HG03159 (cell line): ENCODE results near the gene GNG11.
A peak's percentile ranks its signal among the peaks of the same experiment; 100 is the strongest.

Experiments
- ATAC-seq: cut with Tn5 transposase; IDR thresholded peaks from one replicate; pipeline ENCODE4 v1.9.1; 2021; ENCODE audit warnings: mild to moderate bottlenecking, moderate library complexity; ENCODE audit not compliant: unreplicated experiment

GNG11 gene

DNA sequence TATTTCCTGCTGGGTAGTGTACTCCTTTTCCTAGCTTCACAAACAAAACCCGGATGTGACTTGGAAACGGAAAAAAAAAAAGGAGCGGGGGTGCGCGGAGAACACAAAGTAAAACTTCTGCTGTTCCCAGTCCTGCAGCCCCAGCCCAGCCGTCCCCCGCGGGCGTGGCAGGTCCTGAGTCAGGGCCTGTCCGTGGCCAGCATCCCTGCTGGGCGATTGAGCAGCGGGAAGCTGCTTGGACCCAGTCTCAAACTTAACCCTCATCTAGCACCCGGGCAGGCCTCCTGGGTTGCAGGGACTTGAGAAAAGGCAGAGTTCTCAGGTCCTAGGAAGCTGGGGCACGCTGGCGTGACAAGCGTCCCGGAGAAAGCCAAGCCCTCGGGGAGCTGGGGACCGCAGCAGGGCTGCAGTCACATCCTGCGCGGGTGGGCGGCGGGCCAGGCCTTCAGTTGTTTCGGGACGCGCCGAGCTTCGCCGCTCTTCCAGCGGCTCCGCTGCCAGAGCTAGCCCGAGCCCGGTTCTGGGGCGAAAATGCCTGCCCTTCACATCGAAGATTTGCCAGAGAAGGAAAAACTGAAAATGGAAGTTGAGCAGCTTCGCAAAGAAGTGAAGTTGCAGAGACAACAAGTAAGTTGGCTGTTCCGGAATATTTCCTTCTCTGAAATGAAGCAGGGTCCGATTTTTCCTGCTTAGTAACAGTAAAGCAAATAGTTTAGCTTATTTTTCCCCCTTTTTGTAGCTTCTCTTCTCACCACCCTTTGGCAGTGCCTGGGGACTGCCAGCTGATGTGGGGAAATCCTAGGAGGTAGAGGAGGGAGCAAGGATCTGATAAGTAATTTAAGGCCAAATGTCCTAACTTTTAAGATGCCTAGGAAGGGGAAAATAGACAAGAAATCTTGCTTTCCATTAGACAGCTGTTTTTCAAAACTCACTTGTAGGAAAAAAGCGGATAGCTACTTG lies at the start of gene GNG11:
Gene GNG11, plus strand, starts transcription at position 129 of the 960 bp plus-strand sequence. Its CDS starts 403 bp downstream, at position 532.
- ATAC-seq, result peak; percentile 85

DNA sequence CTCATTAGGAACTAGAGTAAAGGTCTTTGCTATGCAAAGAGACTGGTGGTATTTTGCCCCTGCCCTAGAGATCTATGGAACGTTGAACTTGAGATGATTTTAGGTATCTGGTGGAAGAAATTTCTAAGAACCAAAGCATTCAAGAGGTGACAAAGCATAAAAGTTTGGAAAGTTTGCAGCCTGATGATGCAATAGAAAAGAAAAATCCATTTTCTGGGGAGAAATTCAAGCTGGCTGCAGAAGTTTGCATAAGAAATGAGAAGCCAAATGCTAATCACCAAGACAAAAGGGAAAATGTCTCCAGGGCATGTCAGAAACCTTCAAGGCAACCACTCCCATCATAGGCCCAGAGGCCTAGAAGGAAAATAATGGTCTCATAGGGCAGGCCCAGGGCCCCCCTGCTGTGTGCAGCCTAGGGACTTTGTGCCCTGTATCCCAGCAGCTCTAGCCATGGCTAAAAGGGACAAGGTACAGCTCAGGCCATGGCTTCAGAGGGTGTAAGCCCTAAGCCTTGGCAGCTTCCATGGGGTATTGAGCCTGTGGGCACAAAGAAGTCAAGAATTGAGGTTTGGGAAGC lies 47.4 kb upstream of the GNG11 start:
- no peak for ATAC-seq

DNA sequence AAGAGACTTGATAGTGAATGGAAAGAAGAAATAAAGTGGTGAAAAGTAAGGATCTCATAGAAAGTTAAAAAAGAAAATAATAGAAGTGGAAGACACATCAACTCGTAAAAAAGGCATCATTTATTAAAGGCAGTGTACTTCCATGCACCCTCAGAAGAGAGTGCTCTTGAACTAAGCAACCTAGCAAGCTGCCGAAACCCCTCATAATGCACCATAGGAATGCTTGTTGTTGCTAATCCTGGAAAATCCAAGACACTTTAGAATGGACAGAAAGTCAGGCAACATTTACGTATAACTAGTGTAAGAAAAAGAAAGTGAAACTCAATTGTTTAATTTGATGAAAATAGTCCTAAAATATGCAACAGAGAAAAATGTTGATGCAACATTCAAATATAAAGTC lies 43.8 kb upstream of the GNG11 start:
- ATAC-seq, result no peak

DNA sequence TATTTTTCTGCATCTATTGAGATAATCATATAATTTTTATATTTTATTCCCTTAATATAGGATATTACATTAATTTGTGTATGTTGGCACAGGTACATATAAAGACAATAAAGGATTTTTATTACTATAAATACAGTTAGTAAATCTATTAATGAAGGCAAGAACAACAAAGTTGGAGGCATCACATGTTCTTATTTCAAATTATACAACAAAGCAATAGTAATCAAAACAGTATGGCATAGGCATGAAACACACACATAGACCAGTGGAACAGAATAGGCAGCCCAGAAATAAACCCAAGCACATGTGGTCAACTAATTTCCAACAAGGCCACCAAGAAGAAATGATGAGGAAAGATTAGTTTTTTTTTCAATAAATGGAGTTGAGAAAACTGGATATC lies 42.2 kb upstream of the GNG11 start:
- ATAC-seq, result no peak

DNA sequence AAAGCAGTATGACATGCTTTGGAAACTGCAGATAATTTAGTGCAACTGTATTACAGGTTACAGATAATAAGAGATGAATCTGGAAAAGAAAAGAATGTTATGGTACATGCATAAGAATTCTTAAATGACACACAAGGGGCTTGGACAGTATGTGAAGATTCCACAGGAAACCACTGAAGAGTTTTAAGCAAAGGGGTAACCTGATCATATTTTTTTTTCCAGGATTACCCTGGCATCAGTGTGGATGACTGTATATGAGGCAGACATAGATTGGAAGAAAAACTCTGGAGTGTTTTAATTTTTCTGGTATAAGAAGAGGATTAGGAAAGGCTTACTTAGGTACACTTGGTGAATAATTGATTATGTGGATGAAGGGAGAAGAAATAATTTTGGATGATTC lies 39.1 kb upstream of the GNG11 start:
- no peak for ATAC-seq

DNA sequence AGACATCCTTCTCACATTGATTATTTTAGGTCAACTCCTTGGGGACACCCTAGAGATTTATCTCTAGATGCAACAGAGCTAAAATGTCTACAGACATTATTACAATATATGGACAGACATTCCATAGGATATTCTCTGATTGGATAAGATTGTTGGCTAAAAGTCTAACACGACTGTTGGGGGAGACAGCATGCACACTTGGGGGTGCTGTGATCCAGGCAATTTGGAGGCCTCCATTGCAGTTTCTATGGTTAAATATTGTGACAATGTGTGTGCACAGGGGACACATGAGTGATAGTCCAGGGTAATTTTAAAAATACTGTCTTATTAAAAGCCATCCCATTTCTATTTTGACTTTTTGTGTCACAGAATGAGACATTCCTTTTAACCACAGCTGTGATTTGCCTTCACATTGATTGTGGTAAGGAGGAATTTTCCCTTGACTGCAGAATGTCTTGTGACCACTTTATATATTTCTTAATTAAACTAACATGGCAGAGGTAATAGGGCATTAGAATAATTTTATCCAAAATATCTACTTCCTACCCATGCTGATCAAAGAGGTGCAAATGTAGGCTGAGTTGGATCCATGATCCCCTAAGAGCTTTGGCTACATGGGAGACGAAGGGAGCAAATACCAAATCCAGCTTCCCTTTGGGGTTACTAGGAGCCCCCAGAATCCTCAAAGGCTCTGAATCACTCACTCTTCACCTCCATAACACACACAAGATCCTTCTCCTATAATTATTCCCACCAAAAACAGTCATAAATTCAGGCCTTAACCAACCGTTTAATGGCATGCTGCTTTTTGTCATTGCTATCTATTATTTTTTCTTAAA lies 38.2 kb upstream of the GNG11 start:
- ATAC-seq, result no peak

DNA sequence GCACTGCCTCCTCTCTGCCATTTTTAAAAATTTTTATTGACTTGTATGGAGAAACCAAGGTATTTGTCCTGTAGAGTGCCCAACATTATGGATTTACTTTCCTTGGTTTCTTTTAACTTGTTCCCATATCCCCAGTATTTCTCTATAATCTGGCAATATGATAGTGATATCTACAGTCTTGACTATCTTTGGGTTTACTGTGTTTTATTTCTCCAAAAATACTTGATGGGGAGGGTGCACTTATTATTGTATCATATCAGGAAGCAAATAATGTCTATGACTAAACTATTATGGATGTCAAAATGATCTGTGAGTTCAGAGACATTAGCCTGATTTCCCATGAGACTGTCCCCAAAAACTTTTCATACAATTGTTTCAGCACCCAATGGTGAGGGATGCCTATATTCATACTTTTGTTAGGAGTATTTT lies 37.6 kb upstream of the GNG11 start:
- no peak for ATAC-seq

DNA sequence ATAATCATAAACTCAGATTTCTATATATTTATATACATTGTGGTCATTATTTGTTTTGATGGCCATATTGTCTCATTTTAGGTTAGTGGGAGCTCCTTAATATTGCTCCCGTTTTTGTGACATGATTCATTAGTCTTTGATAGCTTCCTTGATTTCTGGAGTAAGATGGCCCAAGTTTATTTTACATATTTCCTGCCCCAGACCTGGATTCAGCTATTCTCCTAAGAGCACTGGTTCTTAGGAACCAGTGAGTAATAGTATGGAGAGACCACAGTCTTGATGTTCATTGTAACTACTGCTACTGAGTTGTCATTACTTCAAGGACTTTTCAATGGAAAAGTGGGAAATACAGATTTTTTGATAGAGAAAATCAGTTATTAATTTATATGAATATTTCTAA lies 37.0 kb upstream of the GNG11 start:
- no peak for ATAC-seq

DNA sequence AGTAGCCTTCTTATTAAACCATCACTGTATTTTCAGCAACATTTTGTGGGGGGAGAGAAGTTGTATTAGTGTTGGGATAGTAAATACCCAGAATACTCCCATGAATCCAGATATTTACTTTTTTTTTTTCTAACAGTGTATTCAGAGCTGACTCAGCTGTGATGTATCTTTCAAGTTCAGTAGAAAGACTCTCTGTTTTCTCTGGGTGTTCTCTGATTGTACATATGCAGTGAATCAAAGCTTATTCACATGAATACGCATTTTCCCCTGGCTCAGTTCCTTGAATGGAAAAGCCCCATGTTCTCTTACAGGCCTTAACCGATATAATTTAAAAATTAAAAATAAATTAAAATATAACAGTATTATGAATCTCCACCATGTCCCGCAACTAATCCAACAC lies 32.3 kb upstream of the GNG11 start:
- no peak for ATAC-seq

DNA sequence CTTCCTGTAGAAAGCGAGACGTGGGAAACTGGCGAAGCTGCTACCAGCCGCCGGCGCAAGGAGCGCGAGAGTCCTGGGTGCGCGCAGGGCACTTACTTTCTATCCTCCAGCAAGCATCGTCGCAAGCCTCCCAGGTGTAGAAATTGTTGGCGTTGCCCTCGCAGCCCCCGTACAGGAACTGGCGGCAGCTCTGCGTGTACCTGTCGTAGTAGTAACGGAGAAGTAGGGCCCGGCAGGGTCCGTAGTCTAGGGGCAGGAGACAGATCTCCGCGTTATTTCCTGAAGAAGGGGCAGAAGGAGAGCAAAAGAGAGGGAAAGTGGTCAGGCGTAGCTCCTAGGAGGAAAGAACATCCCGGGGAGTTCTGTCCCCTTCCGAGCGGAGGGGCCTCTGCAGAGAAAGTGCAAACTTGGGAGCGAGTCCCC lies 31.5 kb upstream of the GNG11 start:
- peak; percentile 70 for ATAC-seq

DNA sequence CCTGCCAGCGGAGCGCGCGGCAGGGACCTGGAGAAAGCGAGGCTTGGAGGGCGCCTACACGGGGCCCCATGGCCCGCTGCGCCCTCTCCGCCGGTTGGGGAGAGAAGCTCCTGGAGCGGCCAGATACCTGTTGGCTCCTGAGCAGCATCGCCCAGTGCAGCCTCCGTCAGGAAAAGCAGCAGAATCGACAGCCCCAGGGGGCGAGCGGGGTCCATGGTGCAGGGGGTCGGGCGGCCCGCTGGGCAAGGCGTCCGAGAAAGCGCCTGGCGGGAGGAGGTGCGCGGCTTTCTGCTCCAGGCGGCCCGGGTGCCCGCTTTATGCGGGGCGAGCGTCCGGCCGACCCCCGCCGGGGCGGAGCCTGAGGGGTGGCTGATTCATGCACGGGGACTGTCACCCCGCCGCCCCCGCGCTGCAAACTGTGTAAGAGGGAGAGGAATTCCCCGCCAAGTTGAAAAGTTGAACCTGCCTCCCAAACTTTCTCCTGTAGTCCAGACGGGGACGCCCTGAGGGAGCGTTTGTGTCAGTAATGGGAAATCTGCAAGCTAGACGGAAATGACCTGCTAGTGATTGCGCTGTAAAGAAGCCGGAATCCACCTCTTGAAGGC lies 31.0 kb upstream of the GNG11 start, which contains the start of gene TFPI2:
Gene TFPI2, minus strand, starts transcription at position 290 of the 605 bp plus-strand sequence. Its CDS starts 75 bp downstream, at position 215.
- ATAC-seq, result peak; percentile 56

DNA sequence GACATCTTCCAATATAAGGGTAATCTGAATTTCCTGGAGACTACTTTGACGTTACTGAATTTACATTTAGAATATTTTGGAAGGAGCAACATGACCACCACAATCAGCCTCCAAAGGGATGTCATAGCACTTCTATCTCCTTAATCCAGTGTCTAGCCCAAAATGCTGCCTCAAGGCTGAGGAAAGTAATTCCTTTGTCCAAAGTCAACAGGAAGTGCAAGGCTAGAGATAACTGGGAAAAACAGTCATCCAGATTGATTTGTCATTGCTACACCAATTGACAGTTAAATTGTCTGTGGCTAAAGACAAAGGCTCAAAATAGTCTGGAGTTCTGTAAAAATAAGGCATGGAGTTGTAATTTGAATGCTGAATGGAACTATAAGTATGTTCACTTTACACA lies 27.1 kb upstream of the GNG11 start:
- ATAC-seq, result no peak

DNA sequence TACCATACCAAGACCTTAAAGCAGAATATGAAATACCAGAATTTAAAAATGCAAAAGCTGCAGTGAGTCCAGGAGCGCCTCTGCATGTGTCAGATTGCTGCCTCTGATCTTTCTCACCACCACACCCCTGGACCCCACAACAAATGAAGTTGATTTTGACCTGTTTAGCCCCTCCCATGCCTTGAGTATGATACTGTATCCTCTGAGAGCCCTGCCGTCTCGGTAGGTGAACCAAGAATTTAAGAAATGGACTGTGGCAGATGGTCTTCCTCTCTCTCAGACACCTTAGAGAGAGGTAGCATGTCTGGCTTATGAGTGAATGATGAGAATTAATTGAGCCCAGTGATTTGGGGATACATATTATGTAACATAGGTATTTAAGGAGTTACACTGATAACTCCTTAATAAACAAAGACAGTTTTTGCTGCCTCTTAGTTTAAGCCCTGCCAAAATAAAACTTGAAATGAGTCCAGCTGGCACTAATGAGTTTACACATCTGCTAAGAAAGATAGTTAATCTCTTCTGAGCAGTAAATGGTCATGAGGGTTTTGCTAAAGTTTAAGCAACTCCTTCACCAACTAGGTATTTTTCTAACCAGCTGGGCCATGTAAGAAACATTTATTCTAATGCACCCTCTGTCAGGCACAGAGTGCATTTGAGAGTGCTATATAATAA lies 26.4 kb upstream of the GNG11 start:
- no peak for ATAC-seq

DNA sequence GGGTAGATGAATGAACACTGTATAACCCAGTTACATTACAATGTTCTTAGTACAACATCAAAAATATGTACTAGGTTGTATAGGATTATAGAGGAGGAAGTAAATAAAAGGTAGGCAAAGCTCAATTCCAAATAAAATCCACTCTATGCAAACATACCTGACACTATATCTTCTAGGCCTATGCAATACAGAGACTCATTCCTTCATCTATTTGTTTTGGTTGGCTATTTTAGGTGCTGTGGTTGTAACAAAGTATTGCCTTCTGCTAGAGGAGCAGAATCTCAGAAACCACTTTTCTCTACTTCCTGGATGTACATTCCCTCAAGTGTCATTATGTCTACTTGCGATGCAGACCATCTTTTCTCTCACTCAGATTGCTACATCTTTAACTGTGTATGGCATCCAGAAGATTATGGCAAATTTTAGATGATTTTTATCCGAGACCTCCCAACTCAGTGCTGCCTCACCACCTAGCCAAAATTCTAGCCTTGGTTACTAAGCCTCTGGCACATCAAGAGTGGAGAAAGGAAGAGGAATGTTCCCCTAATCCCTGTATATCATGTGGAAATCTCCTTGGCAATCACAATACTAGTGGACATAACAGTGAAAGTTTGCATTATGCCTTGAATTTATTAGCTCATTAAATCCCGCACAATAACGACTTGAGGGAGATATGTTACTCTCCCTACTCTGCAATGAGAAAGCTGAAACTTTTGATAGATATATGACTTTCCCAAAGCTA lies 25.5 kb upstream of the GNG11 start:
- no peak for ATAC-seq

DNA sequence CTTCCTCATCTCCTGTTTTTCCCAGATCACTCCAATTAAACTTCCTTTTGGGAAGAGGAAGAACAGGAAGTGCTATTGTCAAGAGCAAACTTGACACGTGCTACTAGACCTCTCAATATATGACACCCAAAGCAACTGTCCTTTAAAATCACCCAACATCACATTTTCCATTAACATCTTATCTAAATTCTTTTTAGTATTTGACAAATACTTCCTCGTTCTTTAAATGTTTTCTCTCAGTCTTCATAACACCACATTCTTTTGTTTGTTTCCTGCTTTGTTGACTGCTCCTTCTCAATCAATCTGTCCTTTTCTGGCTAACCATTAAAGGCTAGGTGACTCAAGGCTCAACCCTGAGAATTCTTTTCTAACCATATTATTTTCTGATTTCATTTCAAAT lies 23.9 kb upstream of the GNG11 start:
- ATAC-seq, result no peak

DNA sequence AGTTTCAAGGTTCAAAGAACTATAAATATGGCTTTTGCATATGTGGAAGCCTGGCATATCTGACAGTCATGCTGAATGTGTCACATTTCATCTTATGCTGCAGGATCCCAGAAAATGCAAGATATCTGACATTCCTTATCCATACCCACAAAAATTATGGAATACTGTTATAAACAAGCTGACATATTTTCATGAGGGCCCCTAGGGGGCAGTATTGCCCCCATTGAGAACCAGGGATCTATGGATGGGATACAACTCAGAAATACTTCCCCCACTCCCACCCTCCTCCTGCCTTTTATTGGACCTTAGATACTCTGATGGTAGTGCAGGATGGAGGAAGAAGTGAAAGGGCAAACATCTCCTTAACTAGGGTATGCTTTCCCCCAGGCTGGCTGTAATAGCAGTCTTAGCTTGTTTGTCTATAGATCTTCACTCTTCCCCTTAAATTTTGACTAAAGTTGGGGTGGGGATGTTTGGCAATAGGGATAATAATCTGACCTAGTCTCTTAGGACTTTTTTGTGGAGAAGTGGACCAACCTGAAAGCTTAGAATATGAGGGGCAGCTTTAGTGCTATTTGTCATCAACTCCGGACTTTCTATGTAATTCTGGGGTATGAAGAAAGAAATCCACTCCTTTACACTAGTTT lies 18.6 kb upstream of the GNG11 start:
- ATAC-seq, result no peak

DNA sequence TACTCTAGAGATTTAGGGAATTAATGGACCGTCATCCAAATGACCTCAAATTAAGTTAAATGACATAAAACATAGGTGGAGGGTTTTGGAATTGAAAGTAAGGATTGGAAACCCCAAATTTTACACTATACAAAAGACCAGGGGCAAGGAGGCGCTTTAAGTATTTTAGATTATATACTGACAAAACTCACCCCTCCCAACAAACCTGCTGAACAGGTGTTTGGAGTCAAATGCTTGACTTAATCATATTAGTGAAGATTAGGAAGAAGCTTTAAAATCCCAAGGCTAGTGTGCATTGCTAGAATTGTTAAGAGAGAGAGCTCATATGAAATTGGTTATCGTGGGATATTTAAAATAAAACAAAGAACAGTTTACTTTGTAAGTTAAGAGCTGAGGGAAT lies 15.3 kb upstream of the GNG11 start, which contains the start of gene GNGT1:
Gene GNGT1, plus strand, starts transcription at position 301 of the 400 bp plus-strand sequence. CDS start 180 bp downstream, outside the sequence.
- no peak for ATAC-seq

DNA sequence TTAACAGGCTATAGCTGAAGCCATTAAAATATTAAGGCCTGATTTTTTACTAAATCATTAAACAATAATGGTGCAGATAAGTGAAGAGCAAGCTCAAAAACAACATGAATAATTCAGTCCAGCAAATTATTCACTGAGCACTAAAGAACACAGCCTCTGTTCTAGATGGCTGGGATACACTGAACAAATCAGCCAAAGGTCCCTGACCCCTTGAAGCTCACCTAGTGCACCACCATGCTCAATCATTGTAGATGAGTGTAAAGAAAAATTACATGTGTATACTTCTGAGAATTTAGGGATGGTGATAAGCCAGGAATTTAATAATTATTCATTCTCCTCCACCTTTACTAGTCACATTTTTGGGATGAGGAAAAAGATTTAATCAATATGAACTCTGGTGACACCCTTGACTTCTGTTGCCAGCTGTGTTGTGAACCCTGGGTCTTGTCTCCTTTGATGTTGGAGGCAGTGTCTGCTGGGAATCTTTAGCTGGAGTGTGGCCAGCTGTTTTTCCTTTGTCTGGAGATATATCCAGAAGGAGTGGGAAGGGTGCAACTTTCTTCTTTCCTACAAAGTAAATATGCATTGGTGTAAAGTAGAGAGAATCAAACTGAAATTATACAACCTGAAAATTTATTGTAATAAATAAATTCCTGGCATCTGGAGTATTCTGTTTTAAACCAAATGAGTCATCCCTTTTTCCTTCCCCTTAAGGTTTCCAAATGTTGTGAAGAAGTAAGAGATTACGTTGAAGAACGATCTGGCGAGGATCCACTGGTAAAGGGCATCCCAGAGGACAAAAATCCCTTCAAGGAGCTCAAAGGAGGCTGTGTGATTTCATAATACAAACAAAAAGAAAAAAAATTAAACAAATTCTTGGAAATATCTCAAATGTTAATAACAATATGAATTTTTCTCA lies 11.2 kb upstream of the GNG11 start:
- no peak for ATAC-seq
